HG03095 (cell line): ENCODE measurements around the gene THSD4.
"Not testable (repeated sequence)": the region's sequence is repeated elsewhere in the genome, so short reads cannot be mapped to it uniquely, and the experiment has no call there.

Source experiments
- ATAC-seq: cut with Tn5 transposase; IDR thresholded peaks from one replicate; pipeline ENCODE4 v1.9.1; 2021; ENCODE audit warnings: moderate library complexity; ENCODE audit not compliant: unreplicated experiment

Gene THSD4

DNA sequence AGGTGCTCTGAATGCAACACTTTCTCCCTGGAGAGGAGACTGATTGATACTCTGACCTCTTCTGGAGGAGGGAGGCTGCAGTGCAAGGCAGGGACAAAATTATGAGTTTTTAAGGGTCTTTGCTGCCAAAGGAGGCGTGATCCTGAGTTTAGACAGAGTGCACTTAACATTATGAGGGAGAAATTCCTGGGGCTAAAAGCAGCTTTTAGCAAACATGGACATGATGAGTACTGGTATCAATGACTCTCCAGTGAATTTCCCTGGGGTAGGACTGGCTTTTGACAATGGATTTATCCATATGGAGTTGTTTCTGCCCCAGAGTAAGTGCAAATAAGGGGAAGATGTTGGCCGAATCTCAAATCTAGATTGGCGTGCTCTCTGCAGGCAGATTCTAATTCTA, 133.1 kb downstream of the THSD4 start:
- no peak for ATAC-seq

DNA sequence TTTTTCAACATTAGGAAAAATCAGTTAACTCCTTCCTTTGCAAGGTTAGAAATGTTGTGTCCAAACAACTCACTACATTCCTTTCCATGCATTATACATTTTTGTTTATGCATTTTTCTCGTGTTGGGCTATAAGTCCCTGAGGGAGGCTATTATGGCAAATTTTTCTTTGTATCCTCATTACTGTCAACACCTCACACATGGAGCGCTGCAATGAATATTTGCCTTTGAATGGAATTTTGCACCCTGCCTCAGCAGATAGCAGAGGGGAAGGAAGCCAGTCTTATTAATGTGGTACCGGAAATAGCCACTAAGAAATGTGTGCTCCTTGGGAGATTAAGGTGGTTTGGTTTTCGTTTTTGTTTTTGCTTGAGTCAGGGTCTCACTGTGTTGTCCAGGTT, 134.7 kb downstream of the THSD4 start:
- no peak for ATAC-seq

- ATAC-seq, result no peak
Observed at GRCh38 chr15:71250936-71251583, 135.8 kb downstream of the THSD4 start.

- no peak for ATAC-seq
Observed at GRCh38 chr15:71251584-71252043, 136.3 kb downstream of the THSD4 start.

DNA sequence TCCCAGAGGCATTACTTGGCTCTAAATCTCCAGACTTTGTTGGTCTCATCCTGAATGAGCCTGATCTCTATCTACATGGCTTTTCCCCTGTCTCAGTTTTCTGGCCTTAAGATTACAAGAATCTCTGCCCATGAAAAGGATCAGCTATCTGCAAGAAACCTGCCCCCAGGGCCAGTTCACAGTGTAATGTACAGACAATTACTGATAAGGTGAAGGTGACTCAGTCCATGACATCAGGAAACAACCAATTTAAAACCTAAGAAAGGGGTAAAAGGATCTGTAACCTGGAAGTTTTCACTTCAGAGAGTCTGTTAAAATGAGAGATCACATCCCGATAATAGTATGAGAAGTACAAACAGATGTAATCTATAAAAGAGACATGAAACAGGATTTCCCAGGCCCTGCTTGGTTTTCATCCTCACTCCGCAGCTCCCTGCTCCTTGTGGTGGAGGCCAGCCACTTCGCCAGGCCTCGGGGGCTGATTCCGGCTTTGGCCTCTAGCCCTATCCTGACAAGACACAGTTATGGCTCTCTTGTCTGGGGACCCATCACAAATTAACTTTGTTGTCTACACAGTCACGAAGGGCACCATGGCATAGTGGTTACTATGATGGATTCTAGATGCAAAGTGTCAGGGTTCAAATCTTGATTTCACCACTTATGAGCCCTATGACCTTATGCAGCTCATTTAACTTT, 136.9 kb downstream of the THSD4 start:
- ATAC-seq, result no peak

GRCh38 chr15:71252740-71253047, 137.4 kb downstream of the THSD4 start:
- ATAC-seq, result no peak

DNA sequence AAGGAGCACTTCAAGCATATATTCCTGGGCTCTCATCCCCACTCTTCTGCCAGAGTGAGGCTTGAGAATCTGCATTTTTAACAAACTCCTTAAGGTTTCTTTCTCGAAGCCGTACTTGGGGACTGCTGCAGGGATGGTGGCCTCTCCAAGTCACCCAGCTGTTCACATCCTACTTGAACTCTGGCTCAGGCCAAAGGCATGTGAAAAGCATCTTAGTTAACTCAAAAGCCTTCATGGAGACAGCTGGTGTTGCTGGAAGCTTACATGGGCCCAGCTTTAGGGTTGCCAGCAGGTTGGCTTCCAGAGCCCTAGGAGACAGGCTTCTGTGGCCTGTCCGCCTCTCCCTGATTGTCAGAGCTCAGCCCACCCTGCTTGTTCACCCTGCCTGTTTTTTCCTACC, 139.2 kb downstream of the THSD4 start:
- ATAC-seq, result no peak

DNA sequence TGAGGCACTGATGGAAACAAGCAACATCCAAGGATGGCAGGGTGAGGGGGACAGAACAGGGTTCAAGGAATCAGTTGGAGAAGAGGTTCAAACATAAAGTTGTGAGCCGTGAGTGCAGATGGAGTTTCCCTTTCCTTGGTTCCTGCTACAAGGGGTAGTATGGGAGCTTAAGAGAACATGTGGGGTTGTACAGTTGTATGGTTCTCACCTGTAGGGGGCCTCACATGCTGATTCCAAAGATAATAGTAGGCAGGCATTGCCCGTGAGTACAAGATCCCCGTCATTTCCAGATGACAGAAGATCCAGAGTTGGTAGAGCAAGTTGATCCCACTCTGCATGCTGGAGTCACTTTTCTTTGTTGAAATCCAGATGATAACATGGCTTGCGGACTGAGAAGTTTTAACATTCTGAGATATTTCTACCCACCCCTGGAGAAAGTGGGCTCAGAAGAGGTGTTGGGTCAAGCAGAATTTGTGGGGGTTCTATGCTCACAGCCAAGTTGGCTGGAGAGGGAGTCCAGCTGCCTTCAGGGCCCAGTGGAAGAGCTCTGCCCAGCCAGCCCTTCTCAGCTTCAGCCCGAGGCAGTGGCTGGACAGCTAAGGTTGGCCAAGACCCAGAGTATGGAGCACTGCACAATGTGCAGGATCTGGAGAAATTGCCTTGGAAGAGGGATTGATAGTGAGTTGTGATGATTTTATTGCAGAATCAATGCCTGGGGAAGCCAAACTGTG, 141.8 kb downstream of the THSD4 start:
- no peak for ATAC-seq

DNA sequence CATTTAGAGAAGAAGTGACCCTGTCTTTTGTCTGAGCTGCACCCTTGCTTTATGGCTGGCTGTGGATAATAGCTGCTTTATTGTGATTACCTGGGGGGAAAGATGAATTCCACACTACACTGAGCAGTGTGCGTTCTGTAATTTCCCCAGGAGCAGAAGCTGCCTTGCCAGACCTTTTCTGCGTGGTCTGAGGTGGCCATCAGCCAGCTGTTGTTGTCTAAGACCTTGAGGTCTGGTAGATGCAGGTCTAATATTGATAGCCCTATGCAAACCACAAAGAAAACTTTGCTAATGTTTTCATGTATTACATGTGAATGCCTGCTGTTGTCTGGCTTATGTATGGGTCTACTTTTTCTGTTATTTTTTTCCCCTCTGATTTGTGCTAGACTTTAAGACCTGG, 144.6 kb downstream of the THSD4 start:
- ATAC-seq, result no peak

DNA sequence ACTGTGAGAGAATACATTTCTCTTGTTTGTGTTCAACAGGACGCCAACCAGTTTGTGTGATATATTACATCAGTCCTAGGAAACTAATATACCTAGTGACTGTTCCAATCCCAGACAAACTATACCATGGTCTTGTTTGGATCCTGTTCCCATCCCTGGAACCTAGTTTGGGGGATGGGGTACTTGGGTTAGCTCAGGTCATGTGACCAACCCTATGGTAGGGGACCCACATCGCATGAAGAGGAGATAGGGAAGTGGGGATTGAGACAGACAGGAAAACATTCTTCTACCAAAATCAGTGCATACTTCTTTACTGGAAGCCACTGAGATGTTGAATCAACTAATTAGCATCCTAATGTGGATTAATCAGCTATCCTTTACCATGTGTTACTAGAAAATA, 146.1 kb downstream of the THSD4 start:
- ATAC-seq, result no peak

GRCh38 chr15:71261909-71262308, 146.6 kb downstream of the THSD4 start:
- ATAC-seq, result no peak

DNA sequence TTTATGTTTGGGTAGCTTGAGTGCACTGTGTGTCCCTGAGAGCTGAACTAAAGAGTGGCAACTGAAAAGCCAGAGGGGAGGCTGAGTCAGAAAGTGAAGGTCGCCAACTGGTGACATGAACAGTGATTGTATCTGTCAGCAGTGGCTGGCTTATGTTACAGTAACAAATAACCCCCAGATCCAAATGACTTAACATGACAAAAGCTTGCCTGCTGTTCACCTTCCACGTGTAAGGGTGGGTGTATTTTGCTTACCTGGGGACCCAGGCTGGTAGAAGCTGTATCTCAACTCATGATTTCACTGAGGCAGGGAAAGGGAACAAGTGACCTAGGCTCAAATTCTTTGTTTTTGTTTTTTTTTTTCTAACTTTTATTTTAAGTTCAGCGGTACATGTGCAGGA, 147.3 kb downstream of the THSD4 start:
- ATAC-seq, result no peak

GRCh38 chr15:71265606-71266005, 150.3 kb downstream of the THSD4 start:
- not testable (repeated sequence) for ATAC-seq

DNA sequence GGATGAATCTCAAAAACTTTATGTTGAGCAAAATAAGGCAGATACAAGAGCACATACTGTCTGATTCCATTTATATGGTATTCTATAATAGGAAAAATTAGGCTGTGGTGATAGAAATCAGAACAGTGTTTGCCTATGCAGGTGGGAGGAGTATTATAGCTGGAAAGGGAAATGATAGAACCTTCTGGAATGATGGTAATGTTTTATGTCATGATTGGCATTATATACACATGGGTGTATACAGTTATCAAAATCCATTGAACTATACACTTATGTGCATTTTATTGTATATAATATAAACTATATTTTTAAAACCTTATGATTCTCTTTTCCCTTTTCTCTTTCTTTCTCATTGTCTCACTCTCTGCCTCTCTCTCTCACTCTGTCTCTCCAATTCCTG, 156.1 kb downstream of the THSD4 start:
- ATAC-seq, result no peak

DNA sequence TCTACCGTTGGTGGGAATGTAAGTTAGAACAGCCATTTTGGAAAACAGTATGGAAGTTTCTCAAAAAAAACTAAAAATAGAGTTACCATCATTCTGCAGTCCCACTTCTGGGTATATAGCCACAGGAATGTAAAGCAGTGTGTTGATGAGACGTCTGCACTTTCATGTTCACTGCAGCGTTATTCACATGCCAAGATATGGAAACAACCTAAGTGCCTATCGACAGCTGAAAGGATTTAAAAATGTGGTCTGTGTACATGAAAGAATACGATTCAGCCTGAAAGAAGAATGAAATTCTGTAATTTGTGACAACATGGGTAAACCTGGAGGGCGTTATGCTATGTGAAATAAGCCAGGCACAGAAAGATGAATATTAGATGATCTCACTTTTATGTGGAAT, 157.7 kb downstream of the THSD4 start:
- no peak for ATAC-seq

- no peak for ATAC-seq
Observed at GRCh38 chr15:71273731-71274447, 158.6 kb downstream of the THSD4 start.

GRCh38 chr15:71274448-71274798, 159.2 kb downstream of the THSD4 start:
- ATAC-seq, result no peak

- no peak for ATAC-seq
Observed at GRCh38 chr15:71275098-71275497, 159.8 kb downstream of the THSD4 start.

- ATAC-seq, result no peak
Observed at GRCh38 chr15:71275566-71276335, 160.5 kb downstream of the THSD4 start.

DNA sequence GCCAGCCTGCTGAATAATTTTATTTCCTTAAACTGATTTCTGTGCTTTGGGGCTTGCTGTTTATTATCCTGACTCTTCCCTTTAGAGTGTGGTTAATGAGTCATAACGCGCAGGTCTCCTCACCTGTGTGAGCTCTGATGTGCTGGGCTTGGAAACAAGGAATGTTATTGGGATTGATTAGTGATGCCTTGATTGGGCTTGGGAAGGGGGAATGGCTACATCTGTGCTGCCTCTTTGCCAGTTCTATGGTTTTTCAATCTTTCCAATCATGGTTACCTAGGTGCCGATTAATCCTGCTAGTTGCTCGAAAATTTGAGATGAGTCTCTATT, 161.0 kb downstream of the THSD4 start:
- ATAC-seq, result no peak
